GM18502 (cell line): ENCODE data around the gene KLHL40.
"Not testable (repeated sequence)": the region's sequence is repeated elsewhere in the genome, so short reads cannot be mapped to it uniquely, and the experiment has no call there.

Experiments used
- ATAC-seq: cut with Tn5 transposase; IDR thresholded peaks from one replicate; pipeline ENCODE4 v1.9.1; 2021; ENCODE audit warnings: mild to moderate bottlenecking; ENCODE audit not compliant: unreplicated experiment, poor library complexity

The KLHL40 gene

DNA sequence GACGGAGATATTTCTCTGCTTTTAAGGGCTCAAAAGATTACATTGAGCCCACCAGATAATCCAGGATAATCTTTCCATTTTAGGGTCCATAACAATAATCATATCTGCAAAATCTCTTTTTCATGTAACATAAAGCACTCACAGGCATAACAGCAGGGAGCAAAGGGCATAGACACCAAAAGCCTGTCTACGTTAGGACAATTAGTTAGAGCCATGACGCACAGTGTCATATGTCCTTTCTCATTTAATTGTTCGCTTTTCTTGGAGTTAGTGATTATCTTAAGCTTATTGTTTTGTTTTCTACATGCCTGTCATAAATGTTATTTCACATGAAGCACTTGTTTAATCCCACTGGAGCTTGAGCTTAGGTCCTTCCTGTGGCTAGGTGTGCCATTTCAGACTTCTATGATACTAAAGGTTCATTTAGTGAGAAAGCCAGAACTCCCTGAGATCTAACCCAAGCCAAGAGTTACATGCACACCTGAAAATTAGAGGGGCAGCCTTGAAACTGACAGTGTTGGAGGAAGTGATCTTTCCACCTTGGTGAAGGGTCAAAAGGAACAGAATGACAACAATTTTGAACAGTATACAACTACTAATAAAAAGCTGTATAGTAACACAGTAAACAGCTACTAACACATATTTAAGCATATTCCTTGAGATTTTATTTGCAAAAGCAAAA is 29.0 kb downstream of the KLHL40 start:
- ATAC-seq, result no peak

DNA sequence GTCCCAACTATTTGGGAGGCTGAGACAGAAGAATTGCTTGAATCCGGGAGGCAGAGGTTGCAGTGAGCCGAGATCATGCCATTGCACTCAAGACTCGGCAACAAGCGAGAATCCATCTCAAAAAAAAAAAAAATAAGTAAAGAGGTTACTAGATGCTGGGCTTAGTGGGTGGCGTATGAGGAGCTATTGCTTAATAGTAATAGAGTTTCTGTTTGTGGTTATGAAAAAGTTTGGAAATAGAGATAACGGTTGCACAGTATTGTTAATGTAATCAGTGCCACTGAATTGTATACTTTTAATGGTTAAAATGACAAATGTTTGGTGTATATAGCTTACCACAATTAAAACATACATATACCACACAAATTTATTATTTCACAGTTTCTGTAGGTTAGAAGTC is 32.0 kb downstream of the KLHL40 start:
- no peak for ATAC-seq

DNA sequence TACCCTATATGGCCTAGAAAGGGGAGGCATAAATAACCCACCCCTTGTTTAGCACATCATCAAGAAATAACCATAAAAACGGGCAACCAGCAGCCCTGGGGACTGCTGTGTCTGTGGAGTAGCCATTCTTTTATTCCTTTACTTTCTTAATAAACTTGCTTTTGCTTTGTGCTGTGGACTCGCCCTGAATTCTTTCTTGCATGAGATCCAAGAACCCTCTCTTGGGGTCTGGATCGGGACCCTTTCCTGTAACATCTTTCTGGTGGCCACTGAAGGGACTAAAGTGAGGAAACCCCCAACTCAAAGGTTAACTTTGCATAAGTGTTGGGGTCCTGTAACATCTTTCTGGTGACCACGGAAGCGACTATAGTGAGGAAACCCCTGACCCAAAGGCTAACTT is 33.0 kb downstream of the KLHL40 start:
- ATAC-seq, result no peak

DNA sequence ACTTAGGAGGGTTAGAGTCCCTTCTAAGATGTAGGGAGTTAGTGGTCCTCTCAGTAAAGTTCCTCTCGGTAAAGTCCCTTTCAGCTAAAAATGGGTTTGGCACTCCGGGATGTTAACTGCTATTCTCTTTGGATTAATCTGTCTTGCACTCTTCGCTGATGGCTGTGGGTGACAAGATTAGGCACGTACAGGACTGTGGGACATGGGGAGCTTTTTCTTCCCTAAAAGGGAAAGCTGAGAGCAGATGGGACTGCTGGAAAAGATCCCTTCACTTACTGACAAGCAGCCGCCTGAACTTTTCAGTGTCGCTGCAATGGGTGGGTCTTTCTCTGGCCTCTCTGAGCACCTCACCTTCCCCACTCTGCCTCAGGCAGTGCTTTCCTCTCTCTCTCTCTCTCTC is 33.7 kb downstream of the KLHL40 start:
- ATAC-seq, result no peak

DNA sequence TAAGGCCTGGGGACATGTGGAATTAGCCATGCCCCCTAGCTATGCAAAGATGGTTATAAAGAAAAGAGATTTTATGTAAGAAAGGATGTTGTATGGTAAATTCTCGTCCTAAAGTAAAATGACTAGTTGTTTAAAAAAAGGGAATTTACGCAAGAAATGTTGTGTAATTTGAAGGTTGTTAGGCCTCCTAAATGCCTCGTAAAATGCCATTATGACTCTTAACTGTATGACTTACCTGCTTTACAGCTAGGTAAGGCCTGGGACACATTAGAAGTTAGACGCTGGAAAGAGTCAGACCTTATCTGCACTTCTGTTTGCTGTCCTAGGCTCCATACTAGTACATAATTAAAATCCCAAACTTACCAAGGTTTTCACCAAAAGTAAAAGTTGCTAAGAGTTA is 34.8 kb downstream of the KLHL40 start:
- no peak for ATAC-seq

DNA sequence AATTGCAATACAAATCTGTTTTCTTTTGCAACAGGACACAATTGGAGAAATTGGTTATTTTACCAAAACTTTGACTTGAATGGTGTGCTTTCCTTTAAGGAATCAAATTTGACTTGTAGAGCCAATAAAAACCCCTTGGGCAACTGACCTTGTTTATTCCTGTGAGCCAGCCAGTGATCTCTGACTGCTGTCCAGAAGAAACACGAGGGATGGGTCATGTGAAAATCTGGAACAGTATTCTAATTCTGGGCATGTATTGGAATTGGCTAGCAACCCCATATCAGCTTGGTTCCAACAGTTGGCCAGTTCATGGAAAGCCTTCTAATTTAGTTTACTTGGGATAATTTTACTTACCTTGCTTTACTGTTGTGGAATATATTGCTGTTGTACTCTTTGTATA is 36.4 kb downstream of the KLHL40 start:
- no peak for ATAC-seq

DNA sequence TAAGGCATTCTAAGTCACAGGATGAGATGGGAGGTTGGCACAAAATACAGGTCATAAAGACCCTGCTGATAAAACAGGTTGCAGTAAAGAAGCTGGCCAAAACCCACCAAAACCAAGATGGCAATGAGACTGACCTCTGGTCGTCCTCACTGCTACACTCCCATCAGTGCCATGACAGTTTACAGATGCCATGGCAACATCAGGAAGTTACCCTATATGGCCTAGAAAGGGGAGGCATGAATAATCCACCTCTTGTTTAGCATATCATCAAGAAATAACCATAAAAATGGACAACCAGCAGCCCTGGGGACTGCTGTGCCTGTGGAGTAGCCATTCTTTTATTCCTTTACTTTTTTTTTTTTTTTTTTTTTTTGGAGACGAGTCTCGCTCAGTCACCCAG is 37.1 kb downstream of the KLHL40 start:
- not testable (repeated sequence) for ATAC-seq

DNA sequence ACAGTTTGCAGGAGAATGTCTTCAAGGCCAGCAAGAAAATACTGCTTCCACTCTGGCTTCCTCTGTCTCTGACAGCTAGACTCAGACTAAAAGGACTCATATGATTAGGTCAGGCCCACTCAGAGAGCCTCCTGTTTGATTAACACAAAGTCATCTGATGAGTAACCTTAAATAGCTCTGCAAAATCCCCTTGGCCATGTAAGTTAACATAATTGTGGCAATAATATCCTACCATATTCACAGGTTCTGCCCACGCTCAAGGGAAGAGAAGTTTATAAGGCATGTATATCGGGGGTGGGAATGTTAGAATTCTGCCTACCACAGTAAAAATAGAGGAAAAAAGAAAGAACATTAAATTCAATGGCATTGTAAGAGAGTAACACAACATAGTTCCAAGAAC is 37.9 kb downstream of the KLHL40 start:
- ATAC-seq, result no peak

DNA sequence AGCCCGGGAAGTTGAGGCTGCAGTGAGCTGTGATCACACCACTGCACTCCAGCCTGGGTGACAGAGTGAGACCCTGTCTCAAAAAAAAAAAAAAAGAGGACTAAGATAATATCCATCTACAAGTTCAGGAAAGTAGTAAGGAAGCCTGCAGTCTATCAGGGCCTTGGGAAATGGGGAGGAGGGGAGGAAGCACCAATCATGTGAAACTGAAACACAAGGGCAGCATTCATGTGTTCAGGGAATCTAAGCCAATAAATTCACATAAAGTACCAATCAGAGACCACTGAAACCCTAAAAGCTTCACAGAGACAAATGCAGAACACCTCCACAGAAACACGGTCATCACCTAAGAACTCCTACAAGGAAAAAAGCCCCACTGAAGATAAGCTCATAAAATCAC is 40.1 kb downstream of the KLHL40 start:
- no peak for ATAC-seq

DNA sequence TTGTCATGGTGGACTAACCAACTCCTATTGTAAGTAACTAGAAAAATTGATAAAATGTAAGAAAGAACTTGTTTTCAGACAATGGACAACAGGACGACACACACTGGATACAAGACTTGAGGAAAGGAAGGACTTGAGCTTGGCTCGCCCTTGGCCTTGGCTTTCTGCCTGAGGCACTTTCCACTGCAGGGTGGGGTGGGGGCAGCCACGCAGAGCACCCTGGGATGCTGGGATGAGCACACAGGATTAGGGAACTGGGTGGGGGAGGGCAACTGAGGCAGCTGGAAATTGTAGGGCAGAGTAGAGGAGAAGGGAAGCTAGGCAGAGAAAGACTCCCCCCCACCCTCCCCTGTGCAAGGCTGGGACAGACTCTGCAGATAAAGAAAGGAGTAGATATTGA is 42.7 kb downstream of the KLHL40 start:
- ATAC-seq, result no peak

DNA sequence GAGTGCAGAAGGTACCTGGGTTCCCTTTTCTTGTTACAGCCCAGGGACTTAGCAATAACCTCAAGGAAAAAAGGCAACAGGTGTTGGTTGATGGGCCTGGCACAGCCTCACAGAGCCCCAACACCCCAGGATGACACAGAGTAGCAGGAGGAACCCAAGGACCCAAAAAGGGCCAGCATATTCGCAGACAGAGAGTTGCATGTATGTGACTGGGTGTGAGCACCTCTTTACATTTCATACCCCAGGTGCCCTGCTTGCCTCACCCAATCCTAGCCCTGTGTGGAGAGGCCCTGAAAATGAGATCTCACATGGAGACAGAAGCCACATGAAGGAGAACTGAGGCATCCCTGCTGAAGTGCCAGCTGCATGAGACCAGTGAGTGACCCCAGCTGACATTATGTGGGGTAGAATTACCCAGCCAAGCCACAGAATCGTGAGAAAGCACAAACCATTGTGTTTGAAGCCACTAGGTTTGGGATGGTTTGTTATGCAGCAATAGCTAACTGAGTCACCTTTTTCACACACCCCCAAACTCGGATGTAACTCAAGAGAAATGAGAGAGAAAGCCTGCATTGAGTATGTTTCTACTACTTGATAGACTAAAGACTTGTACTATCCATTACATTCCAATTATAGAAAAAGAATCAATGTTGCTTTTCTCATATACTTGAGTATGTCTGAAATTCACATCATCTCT is 43.5 kb downstream of the KLHL40 start:
- no peak for ATAC-seq

DNA sequence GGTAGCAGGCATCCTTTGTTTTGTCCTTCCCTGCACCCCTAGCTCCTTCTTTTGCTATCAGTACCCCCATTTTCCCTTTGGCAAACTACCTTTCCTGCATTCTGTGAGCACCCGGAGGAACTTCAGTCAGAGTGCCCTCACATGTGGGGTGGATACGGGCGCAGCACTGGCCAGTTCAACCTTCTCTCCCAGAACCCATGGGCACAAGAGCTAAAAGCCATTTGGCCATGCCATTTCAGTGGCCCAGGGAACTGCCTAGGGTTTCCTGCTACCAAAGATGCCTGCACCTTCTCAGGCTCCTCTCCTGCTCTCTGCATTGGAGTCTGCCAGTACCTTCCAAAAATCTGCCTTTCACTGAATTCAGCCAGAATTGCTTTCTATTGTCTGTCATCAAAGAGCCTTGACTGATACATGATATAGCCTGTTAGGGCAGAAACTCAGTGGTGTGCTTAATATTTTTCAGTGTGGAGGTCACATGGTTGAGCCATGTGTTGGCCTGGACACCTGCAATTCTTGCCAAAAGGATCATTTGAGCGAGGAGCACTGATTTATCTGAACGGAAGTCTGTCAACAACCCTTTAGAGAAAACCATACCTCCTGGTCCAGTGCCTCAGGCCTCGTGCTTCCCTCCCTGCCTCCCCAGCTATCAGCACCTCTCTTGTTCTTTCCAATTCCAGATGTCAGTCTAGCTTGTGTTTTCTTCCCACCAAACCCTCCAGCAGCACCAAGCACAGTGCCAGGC is 44.2 kb downstream of the KLHL40 start:
- ATAC-seq, result no peak

DNA sequence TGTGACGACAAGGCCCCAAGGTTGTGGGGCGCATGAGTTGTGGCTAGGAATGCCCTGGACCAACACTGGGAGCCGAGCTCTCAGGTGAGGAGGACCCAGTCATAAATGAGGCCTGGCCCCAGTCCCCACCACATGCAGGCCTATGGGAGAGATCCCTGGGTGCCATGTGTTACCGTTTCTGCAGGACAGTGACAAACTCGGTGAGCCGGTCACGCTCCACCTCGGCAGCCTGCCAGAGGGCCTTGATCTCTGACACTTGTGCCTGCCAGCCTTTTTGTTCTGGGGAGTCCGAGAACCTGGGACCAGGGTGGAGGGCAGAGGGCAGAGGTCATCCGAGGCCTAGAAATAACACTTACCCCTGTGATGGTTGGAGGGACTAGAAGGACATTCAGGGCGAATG is 45.0 kb downstream of the KLHL40 start:
- no peak for ATAC-seq

DNA sequence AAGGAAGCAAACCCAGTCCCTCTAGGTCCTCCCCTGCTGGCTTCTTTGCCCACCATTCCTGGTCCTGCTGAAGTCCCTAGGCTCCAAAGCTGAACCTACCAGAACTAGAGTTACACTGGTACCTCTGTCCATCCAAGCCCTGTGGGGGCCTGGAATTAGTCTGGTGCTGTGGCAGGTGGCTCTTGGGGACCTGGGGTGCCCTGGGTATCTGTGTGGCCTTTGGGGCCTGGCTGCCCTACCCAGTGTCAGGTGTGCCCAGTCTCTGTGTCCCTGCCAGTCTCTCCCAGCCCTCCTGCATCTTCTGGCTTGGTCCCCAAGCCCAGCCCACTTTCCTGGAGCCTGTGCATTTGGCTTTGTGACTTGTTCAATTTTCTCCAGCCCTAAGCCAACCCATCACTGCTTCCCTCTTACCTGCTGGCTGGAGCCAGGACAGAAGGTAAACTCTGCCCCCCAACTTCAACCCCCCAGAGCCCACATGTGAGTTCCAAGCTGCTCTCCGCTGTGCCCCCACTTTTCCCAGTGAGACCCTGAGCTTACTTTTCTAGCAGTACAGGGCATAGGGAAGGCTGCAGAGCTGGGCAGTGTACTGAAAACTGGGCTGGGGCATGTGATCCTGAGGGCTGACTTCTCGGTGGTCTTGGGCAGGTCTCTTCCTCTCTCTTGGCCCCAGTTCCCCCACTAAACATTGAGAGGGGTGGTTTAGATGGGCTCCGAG is 45.5 kb downstream of the KLHL40 start:
- no peak for ATAC-seq

DNA sequence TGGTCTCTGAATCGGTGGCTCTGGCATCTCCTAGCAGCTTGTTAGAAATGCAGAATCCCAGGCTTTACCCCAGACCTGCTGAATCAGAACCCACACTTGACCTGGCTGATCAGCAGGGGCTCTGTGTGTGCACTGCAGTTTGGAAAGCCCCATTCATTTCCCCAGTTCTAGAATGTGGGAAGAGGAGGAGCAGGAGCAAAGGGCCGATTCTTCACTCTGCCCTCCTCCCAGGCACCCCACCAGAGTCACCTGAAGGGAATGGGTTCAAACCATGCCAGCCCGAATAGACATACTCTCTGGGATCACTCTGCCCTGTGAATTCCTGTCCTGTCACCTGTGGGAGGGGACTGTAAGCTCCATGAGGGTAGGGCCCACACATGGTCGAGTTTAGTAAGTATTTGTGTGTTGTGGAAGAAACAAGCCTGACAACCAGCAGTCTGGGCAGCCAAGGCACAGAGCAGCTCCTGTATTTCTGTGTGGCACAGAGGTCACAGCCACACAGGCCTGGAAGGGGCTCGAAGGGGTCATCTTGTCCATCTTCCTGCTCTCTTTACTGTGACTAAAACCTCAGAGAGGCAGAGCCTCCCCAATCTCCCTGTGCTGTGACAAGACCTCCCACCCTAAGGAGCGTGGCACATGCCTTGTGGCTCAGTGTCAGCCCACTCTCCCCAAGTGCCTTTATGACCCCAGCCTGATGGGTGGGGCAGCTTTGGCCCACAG is 46.3 kb downstream of the KLHL40 start:
- no peak for ATAC-seq

DNA sequence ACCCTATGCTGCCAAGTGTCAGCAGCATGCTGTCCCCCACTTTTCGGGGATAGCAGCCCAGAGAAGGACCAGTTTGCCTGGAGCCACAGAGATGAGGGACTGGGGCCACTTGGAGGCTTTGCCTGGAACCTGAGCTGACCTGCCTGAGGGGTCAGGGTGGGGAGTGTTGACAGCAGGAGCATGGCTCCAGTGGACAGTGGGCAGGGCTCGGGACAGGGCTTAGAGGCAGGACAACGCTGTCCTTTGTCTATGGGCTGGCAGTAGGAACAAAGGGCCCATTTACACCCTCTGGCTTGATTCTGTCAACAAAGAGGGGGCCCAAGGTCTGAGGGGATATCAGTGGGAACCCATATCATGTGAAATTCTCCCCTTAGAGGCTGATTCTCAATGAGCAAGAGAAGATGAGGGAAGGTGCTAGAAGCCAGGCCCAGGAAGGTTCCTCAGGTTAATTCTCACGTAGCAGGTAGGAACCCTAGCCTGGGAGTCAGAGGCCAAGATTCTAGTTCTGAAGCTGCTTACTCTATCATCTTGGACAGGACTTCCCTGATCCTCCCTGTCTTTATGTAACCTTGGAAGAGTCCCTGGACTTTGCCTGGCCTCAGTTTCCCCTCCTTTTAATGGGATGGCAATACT is 47.0 kb downstream of the KLHL40 start:
- ATAC-seq, result no peak

DNA sequence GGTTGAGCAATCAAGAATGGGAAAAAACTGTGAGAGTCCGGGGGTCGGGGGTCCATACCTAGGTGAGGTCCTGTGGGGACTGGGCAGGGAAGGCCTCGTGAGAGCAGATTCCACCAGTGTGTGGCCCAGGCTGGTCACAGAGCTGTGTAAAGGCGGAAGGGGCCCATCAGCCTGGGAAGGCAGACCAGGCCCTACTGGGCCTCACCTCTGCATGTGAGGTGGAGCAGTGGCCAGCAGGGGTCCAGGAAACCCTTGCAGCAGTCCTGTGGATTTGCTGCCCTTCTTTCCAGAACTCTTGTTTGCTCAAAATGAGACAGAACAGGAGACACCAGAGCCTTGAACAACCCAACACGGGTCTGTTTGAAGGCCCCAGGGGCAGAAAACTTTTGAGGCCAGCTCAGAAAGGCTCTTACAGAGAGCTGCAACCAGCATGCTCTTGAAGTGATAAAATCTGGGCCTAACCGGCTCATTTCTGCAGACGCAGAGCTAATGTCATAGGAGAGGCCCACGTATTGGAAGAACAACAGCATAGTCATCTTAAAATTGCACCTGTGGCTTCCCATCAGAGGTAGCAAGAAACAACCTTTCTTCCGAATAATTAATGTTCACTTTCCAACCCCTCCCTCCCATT is 47.6 kb downstream of the KLHL40 start:
- ATAC-seq, result no peak

DNA sequence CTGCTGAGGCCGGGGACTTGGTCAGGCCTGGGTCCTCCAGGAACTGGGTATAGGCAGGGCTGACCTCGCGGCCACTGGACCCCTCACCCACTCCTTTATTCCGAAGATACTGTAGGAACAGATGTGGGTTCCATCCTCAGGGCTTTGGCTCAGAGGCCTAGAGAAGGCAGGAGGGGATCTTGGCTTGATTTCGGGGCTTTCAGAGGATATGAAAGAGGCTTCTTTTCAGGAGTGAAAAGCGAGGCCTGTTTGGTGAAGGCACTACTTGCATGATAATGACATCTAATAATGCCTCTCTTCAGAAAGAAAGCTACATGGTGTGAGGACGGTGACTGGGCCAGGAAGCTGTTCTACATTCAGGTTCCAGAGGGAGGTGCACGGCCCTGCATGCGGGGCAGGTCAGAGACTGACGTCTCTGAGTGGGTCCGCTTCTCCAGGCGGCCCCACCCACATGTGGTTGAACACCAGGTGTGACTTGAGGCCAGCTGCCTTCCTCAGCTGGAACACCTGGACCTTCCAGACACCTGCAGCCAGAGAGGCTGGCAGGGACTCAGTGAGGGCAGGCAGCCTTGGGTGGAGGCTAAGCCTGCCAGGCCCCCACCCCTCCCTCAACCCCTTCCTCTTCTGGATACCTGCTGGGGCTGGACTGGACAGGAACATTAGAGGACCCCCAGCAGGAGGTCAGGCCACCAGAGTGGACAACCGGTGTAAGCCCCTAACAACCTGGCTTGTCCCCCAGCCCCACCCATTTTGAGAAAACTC is 48.3 kb downstream of the KLHL40 start:
- no peak for ATAC-seq
